Endothelial cell of umbilical vein (primary cell): ENCODE measurements around the gene FBN2. TPM values are rescaled to one million over a fixed set of nuclear protein-coding genes. Genes with fewer than 3 reads are reported as not detected.

ENCODE experiments used
- BruUV-seq: library from RNA; stranded (reverse); fragments of 400-500 nt; replicated peaks from 2 replicates; lab custom pipeline; 2021; lab: Mats Ljungman, UMichigan
- CTCF ChIA-PET: fragments of 300-600, 350-600 bp; sonication (Branson Sonifier 250); formaldehyde crosslinking; loops from one replicate; lab custom pipeline; 2021; ENCODE audit warnings: antibody characterized with exemption, inconsistent platforms; lab: Charles Lee
- POLR2A ChIA-PET: fragments of 300-600, 350-600 bp; sonication (Branson Sonifier 250); formaldehyde crosslinking; loops from one replicate; lab custom pipeline; 2021; ENCODE audit warnings: antibody characterized with exemption, inconsistent platforms; lab: Charles Lee
- DNase-seq: peaks from one replicate; pipeline ENCODE4 v3.0.0-alpha.2; 2011; ENCODE audit warnings: low read depth, low spot score
- FAIRE-seq: peaks from 2 replicates; lab custom pipeline; 2011; peaks lifted over from hg19 to GRCh38; lab: Jason Lieb, UNC
- H2AFZ ChIP-seq: 2 replicates; pipeline ENCODE4 v1.6.0; 2012; ENCODE audit warnings: low read depth, low read length, control low read depth, inconsistent platforms
- H3K27ac ChIP-seq: 2 replicates; pipeline ENCODE4 v1.5.1; 2011; ENCODE audit warnings: low read depth, mild to moderate bottlenecking, control low read depth, low read length, moderate library complexity; ENCODE audit not compliant: insufficient read depth
- H3K27me3 ChIP-seq, 2 experiments: 2 replicates each; pipeline versions ENCODE4 v1.6.0 to v1.6.1; 2011; ENCODE audit warnings: low read length in 2 of 2, mixed read lengths in 1 of 2; ENCODE audit not compliant: control insufficient read depth in 2 of 2, insufficient read depth in 2 of 2
- H3K36me3 ChIP-seq, 2 experiments: 2 replicates in 1 of 2; 3 replicates in 1 of 2; pipeline ENCODE4 v1.5.1; 2011; ENCODE audit warnings: low read length in 2 of 2, mild to moderate bottlenecking in 1 of 2, moderate library complexity in 1 of 2; ENCODE audit not compliant: control insufficient read depth in 2 of 2, insufficient read depth in 2 of 2; ENCODE audit errors: extremely low read depth in 1 of 2
- H3K4me1 ChIP-seq: 3 replicates; pipeline ENCODE4 v1.5.1; 2011; ENCODE audit warnings: mild to moderate bottlenecking, low read length; ENCODE audit not compliant: control insufficient read depth, insufficient read depth; ENCODE audit errors: extremely low read depth
- H3K4me2 ChIP-seq: 2 replicates; pipeline ENCODE4 v1.6.1; 2011; ENCODE audit warnings: low read length, control low read depth, mixed read lengths; ENCODE audit not compliant: insufficient read depth
- H3K4me3 ChIP-seq, 3 experiments: fragments of 200-600 bp in 1 of 3; sonication (generic), shearing (Covaris generic) in 1 of 3; replicated peaks in 1 of 3; 2 replicates each; pipeline ENCODE4 v1.5.1; 2011 to 2016; ENCODE audit warnings: control low read depth in 3 of 3, low read length in 3 of 3, mild to moderate bottlenecking in 2 of 3, inconsistent platforms in 1 of 3, low read depth in 1 of 3, moderate library complexity in 1 of 3; ENCODE audit not compliant: insufficient read depth in 1 of 3
- H3K79me2 ChIP-seq: 2 replicates; pipeline ENCODE4 v1.6.0; 2012; ENCODE audit warnings: low read length, inconsistent platforms; ENCODE audit not compliant: control insufficient read depth, insufficient read depth
- H3K9ac ChIP-seq: replicated peaks from 2 replicates; pipeline ENCODE3; 2011; ENCODE audit warnings: low read length, control low read depth; ENCODE audit not compliant: insufficient read depth; ENCODE audit errors: extremely low read depth
- H3K9me1 ChIP-seq: replicated peaks from 3 replicates; pipeline ENCODE4 v1.6.0; 2011; ENCODE audit warnings: mild to moderate bottlenecking, low read length; ENCODE audit not compliant: control insufficient read depth, insufficient read depth; ENCODE audit errors: extremely low read depth
- H3K9me3 ChIP-seq: replicated peaks from 2 replicates; pipeline ENCODE4 v1.5.1; 2012; ENCODE audit warnings: low read length, inconsistent platforms; ENCODE audit not compliant: control insufficient read depth, insufficient read depth
- H4K20me1 ChIP-seq: replicated peaks from 2 replicates; pipeline ENCODE3; 2011; ENCODE audit warnings: mild to moderate bottlenecking, low read length; ENCODE audit not compliant: control insufficient read depth, insufficient read depth; ENCODE audit errors: extremely low read depth
- EZH2 ChIP-seq: IDR thresholded peaks from 2 replicates; pipeline ENCODE4 v1.6.1; 2012; ENCODE audit warnings: borderline replicate concordance, low read depth, mild to moderate bottlenecking, moderate library complexity, low read length, inconsistent platforms; ENCODE audit not compliant: severe bottlenecking
- FOS ChIP-seq: IDR thresholded peaks from 2 replicates; pipeline ENCODE4 v1.6.1; 2011; ENCODE audit warnings: mild to moderate bottlenecking, low read length, moderate library complexity, borderline replicate concordance; ENCODE audit not compliant: insufficient read depth
- GATA2 ChIP-seq: IDR thresholded peaks from 2 replicates; pipeline ENCODE4 v1.7.0; 2011; ENCODE audit warnings: low read depth, mild to moderate bottlenecking, moderate library complexity, mixed read lengths, low read length; ENCODE audit not compliant: insufficient read length, insufficient read depth
- JUN ChIP-seq: IDR thresholded peaks from 2 replicates; pipeline ENCODE4 v1.6.1; 2011; ENCODE audit warnings: borderline replicate concordance, low read depth; ENCODE audit not compliant: insufficient read length, insufficient read depth
- MAX ChIP-seq: IDR thresholded peaks from 2 replicates; pipeline ENCODE4 v1.6.1; 2011; ENCODE audit not compliant: insufficient read depth, insufficient read length
- MYC ChIP-seq: IDR thresholded peaks from one replicate; pipeline ENCODE4 v1.6.1; 2011; ENCODE audit warnings: mild to moderate bottlenecking, low read depth, low read length
- POLR2A ChIP-seq: IDR thresholded peaks from 2 replicates; pipeline ENCODE4 v1.6.1; 2012; ENCODE audit warnings: low read depth, mild to moderate bottlenecking, control low read depth, low read length
- POLR2AphosphoS5 ChIP-seq: IDR thresholded peaks from 2 replicates; pipeline ENCODE4 v1.6.1; 2012; ENCODE audit warnings: low read depth, mild to moderate bottlenecking, control low read depth, low read length, moderate library complexity; ENCODE audit not compliant: insufficient read depth
- dilution Hi-C: fragments of 300-500 bp; cut with MboI; formaldehyde crosslinking; loops from one replicate; pipeline ENCODE4 v1.15.0; 2019; ENCODE audit warnings: low sequenced_read_pairs; ENCODE audit not compliant: extremely low pct_ligation_motif_present
- intact Hi-C: fragments of 100-400 bp; cut with micrococcal nuclease; formaldehyde crosslinking; loops from one replicate; pipeline ENCODE4 v1.10.0; 2022
- polyA plus RNA-seq, 4 experiments: library from polyadenylated mRNA; depleted of rRNA in 3 of 4; stranded (reverse) in 3 of 4; unstranded in 1 of 4; fragments of >200 nt; gene quantifications; 2 replicates each; pipeline versions ENCODE4 v1.2.1 to v1.2.3, GENCODE V29; 2011 to 2012; ENCODE audit warnings: missing spikeins in 1 of 4
- total RNA-seq: library from RNA; stranded (reverse); gene quantifications from 2 replicates; pipeline ENCODE4 v1.2.3, GENCODE V29; 2021
- TF ChIP-seq, protein P1 (sequence below), 2 donors: IDR thresholded peaks; 1 replicate in 1 of 2; 2 replicates in 1 of 2; pipeline ENCODE4 v1.5.1; 2011; ENCODE audit warnings: low read length in 2 of 2, mild to moderate bottlenecking in 2 of 2, moderate library complexity in 2 of 2, control low read depth in 1 of 2, inconsistent platforms in 1 of 2, low read depth in 1 of 2; ENCODE audit not compliant: insufficient read depth in 1 of 2; ENCODE audit errors: extremely low read depth in 1 of 2

FBN2 gene
- total and polyA plus RNA-seq, 2 donors (not counting 3 experiments of a cell fraction or from before 2014, with no cell fraction given) = 21.8 to 57.4 TPM

DNA sequence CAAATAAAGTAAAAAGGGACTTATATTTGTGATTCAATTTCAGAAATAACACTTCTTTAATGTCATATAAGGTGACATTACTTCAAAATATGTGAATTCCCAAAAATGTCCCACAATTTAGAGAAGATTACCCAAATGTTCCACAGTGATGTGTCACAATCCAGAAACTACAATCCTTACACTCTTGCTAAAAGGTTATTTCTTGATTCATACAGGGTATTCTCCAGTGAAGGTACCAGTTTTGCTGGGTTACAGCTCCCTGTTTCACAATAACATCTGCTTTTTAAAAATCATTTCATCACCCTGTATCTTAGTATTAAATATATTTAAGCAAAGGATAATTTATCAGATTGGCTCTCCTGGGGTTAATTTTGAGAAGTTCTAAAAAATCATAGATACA, 11.0 kb downstream of the FBN2 start:
- FAIRE-seq = no peak
- intact Hi-C loops = no loop called here
- dilution Hi-C loops = no loop called here
- ChIA-PET POLR2A (no interaction called here), CTCF (no interaction called here)
- Histone ChIP-seq H3K27ac (no peak overlapping the region), H3K4me2 (no peak overlapping the region), H4K20me1 (no peaks in the 10 kb centered on the region), H2AFZ (no peak overlapping the region), H3K9ac (no peak overlapping the region), H3K9me1 (no peaks in the 10 kb centered on the region), H3K79me2 (no peaks in the 10 kb centered on the region), H3K4me1 (no peaks in the 10 kb centered on the region), H3K27me3 (no peaks in the 10 kb centered on the region), H3K36me3 (peaks cover 0 to 4% of the 10 kb centered on the region in 2 experiments), H3K4me3 (no peak overlapping the region), H3K9me3 (no peaks in the 10 kb centered on the region)
- DNase-seq = no peak
- TF ChIP-seq MAX (no peak), GATA2 (no peak), MYC (no peak), POLR2A (no peak), FOS (no peak), JUN (no peak), EZH2 (no peak), POLR2AphosphoS5 (no peak)
- TF ChIP-seq, protein P1, sequence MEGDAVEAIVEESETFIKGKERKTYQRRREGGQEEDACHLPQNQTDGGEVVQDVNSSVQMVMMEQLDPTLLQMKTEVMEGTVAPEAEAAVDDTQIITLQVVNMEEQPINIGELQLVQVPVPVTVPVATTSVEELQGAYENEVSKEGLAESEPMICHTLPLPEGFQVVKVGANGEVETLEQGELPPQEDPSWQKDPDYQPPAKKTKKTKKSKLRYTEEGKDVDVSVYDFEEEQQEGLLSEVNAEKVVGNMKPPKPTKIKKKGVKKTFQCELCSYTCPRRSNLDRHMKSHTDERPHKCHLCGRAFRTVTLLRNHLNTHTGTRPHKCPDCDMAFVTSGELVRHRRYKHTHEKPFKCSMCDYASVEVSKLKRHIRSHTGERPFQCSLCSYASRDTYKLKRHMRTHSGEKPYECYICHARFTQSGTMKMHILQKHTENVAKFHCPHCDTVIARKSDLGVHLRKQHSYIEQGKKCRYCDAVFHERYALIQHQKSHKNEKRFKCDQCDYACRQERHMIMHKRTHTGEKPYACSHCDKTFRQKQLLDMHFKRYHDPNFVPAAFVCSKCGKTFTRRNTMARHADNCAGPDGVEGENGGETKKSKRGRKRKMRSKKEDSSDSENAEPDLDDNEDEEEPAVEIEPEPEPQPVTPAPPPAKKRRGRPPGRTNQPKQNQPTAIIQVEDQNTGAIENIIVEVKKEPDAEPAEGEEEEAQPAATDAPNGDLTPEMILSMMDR (IDR thresholded peaks at IDR 0.05; ENCODE audit: extremely low read depth in 1 of 2, insufficient read depth in 1 of 2, low read depth in 1 of 2, low read length in 2 of 2) = no peak
- BruUV-seq = no TSS peak
